K562 (cell line): ENCODE results near the gene AP2A2. TPM values are rescaled to one million over a fixed set of nuclear protein-coding genes. Genes with fewer than 3 reads are reported as not detected.

Experiments used
- ATAC-seq: fragments of 200-7000 bp; cut with Tn5 transposase; 3 replicates; pipeline ENCODE4 v1.9.1; 2020; ENCODE audit warnings: moderate library complexity
- BruUV-seq: library from RNA; stranded (reverse); fragments of 400-500 nt; replicated peaks from 2 replicates; lab custom pipeline; 2021; lab: Mats Ljungman, UMichigan
- CTCF ChIA-PET: fragments of 300-600 bp; formaldehyde crosslinking; extraction: SDS; loops from one replicate; lab custom pipeline; 2021; ENCODE audit warnings: low intra/inter-chr PET ratio; lab: Yijun Ruan, JAX
- POLR2A ChIA-PET: fragments of 300-600, 350-650 bp; sonication (Branson Sonifier 250); formaldehyde crosslinking; extraction: SDS; loops from one replicate; lab custom pipeline; 2021; ENCODE audit warnings: antibody characterized with exemption, inconsistent platforms; lab: Yijun Ruan, JAX
- DNase-seq, 4 experiments: peaks; one replicate each; pipeline versions ENCODE4 v3.0.0 to v3.0.0-alpha.2; 2011 to 2018; ENCODE audit warnings: low spot score in 3 of 4, mixed read lengths in 3 of 4; ENCODE audit errors: extremely low read depth in 1 of 4
- FAIRE-seq: peaks from 2 replicates; lab custom pipeline; 2011; peaks lifted over from hg19 to GRCh38; lab: Jason Lieb, UNC
- H2AFZ ChIP-seq: 2 replicates; pipeline ENCODE4 v1.6.0; 2011; ENCODE audit warnings: low read depth, low read length, control low read depth, inconsistent platforms
- H3K27ac ChIP-seq: fragments of 200-600 bp; 3 replicates; pipeline ENCODE4 v1.8.0; 2011; ENCODE audit warnings: low read depth, mild to moderate bottlenecking, control low read depth, inconsistent platforms, low read length, moderate library complexity, mixed read lengths; ENCODE audit errors: extremely low read depth
- H3K27me3 ChIP-seq, 2 experiments: fragments of 300-600 bp in 1 of 2; 2 replicates in 1 of 2; 3 replicates in 1 of 2; pipeline versions ENCODE4 v1.6.0 to v1.8.0; 2011; ENCODE audit warnings: inconsistent platforms in 2 of 2, low read length in 2 of 2, mild to moderate bottlenecking in 1 of 2, mixed read lengths in 1 of 2, moderate library complexity in 1 of 2; ENCODE audit not compliant: control insufficient read depth in 2 of 2, insufficient read depth in 2 of 2
- H3K36me3 ChIP-seq: fragments of 300-600 bp; 3 replicates; pipeline ENCODE4 v1.8.0; 2011; ENCODE audit warnings: mild to moderate bottlenecking, low read length, inconsistent platforms; ENCODE audit not compliant: control insufficient read depth, insufficient read depth
- H3K4me1 ChIP-seq, 2 experiments: fragments of 200-600 bp in 1 of 2; replicated peaks in 1 of 2; 2 replicates in 1 of 2; 3 replicates in 1 of 2; pipeline versions ENCODE4 v1.5.1 to v1.8.0; 2011; ENCODE audit warnings: inconsistent platforms in 2 of 2, low read length in 2 of 2, mild to moderate bottlenecking in 1 of 2, mixed read lengths in 1 of 2, moderate library complexity in 1 of 2; ENCODE audit not compliant: control insufficient read depth in 2 of 2, insufficient read depth in 2 of 2
- H3K4me2 ChIP-seq: 2 replicates; pipeline ENCODE4 v1.6.1; 2011; ENCODE audit warnings: low read length, control low read depth, inconsistent platforms, mixed read lengths; ENCODE audit not compliant: insufficient read depth
- H3K4me3 ChIP-seq: fragments of 200-600 bp; sonication (generic), shearing (Covaris generic); 2 replicates; pipeline ENCODE4 v1.5.1; 2016; ENCODE audit warnings: control low read depth, inconsistent platforms
- H3K79me2 ChIP-seq: fragments of 200-600 bp; 3 replicates; pipeline ENCODE4 v1.8.0; 2011; ENCODE audit warnings: low read length, inconsistent platforms; ENCODE audit not compliant: control insufficient read depth, insufficient read depth
- H3K9ac ChIP-seq, 2 experiments: 2 replicates each; pipeline versions ENCODE4 v1.6.0 to v1.6.1; 2011; ENCODE audit warnings: low read depth in 2 of 2, low read length in 2 of 2, control low read depth in 1 of 2, inconsistent platforms in 1 of 2, mild to moderate bottlenecking in 1 of 2, mixed read lengths in 1 of 2; ENCODE audit not compliant: insufficient read depth in 1 of 2
- H3K9me1 ChIP-seq: one replicate; pipeline ENCODE4 v1.6.0; 2011; ENCODE audit warnings: inconsistent platforms, mild to moderate bottlenecking, low read length, moderate library complexity; ENCODE audit not compliant: control insufficient read depth, insufficient read depth
- H3K9me3 ChIP-seq: replicated peaks from 2 replicates; pipeline ENCODE4 v1.5.1; 2011; ENCODE audit warnings: low read depth, low read length, inconsistent platforms; ENCODE audit not compliant: control insufficient read depth, insufficient read depth
- H4K20me1 ChIP-seq: replicated peaks from 2 replicates; pipeline ENCODE4 v1.6.1; 2011; ENCODE audit warnings: low read length, inconsistent platforms, mixed read lengths; ENCODE audit not compliant: control insufficient read depth, insufficient read depth
- ARNT ChIP-seq, 2 experiments: fragments of 450-650 bp; IDR thresholded peaks; 2 replicates each; pipeline ENCODE4 v1.6.1; 2016; ENCODE audit warnings: mild to moderate bottlenecking in 1 of 2
- CAMTA2 ChIP-seq: fragments of 250-450 bp; sonication (Bioruptor Pico); conservative IDR thresholded peaks from 2 replicates; pipeline ENCODE4 v1.5.1; 2022
- DDX20 ChIP-seq: fragments of 450-650 bp; IDR thresholded peaks from 2 replicates; pipeline ENCODE4 v1.6.1; 2016; ENCODE audit warnings: missing genetic modification characterization, low read depth, mild to moderate bottlenecking, missing compliant biosample characterization, moderate library complexity
- FUS ChIP-seq: fragments of 200-400 bp; formaldehyde crosslinking; optimal IDR thresholded peaks from 2 replicates; pipeline ENCODE3; 2017; ENCODE audit warnings: low read depth, low read length
- MECOM ChIP-seq: fragments of 250-450 bp; sonication (Bioruptor Pico); IDR thresholded peaks from 2 replicates; pipeline ENCODE4 v1.8.0; 2022; ENCODE audit warnings: inconsistent platforms
- MYNN ChIP-seq, 2 experiments: sonication (generic); formaldehyde crosslinking in 1 of 2; IDR thresholded peaks; 2 replicates each; pipeline versions ENCODE4 v1.5.0 to v1.6.1; 2016 to 2020; ENCODE audit warnings: antibody characterized with exemption in 1 of 2, missing genetic modification reagents in 1 of 2
- TAF15 ChIP-seq: fragments of 200-400 bp; formaldehyde crosslinking; IDR thresholded peaks from 2 replicates; pipeline ENCODE4 v1.6.1; 2017; ENCODE audit warnings: mild to moderate bottlenecking, low read depth, low read length, moderate library complexity
- ZZZ3 ChIP-seq: fragments of 450-650 bp; IDR thresholded peaks from 2 replicates; pipeline ENCODE4 v1.6.1; 2016; ENCODE audit warnings: antibody characterized with exemption, mild to moderate bottlenecking, moderate library complexity
- WGBS: fragments of 100-300 bp; shearing (Covaris generic); methylation state at CpG from one replicate; pipeline ENCODE4 v1.1.6; 2016; ENCODE audit warnings: low coverage, mixed read lengths; ENCODE audit not compliant: insufficient coverage; ENCODE audit errors: missing lambda C conversion rate; 5-methylcytosine and 5-hydroxymethylcytosine counted together
- in situ Hi-C: fragments of 300-500 bp; cut with MboI; formaldehyde crosslinking; loops from 4 replicates; pipeline ENCODE4 v1.15.0; 2018; ENCODE audit warnings: inconsistent platforms, mixed read lengths
- intact Hi-C: fragments of 100-400 bp; cut with micrococcal nuclease; formaldehyde crosslinking; loops from 2 replicates; pipeline ENCODE4 v1.14.2; 2022
- polyA plus RNA-seq, 8 experiments: library from polyadenylated mRNA; depleted of rRNA in 4 of 8; stranded (reverse) in 5 of 8; unstranded in 3 of 8; fragments of >200 nt; fragmentation: Nextera tagmentation in 2 of 8; fragmentation: Illumina TruSeq in 1 of 8; extraction: Ambion mirVana in 2 of 8; extraction: Trizol in 1 of 8; gene quantifications; 2 replicates each; pipeline versions ENCODE4 v1.2.1 to v1.2.3, GENCODE V29; 2011 to 2014; ENCODE audit warnings: inconsistent platforms in 1 of 8, missing spikeins in 1 of 8
- total RNA-seq, 7 experiments: library from RNA; depleted of rRNA in 6 of 7; stranded (reverse); fragments of >200 nt in 6 of 7; fragmentation: Illumina TruSeq in 2 of 7; extraction: Trizol in 2 of 7; gene quantifications; 2 replicates each; pipeline versions ENCODE4 v1.2.1 to v1.2.3, GENCODE V29; 2011 to 2021; ENCODE audit warnings: low replicate concordance in 1 of 7
- TF ChIP-seq, protein P1 (sequence below), 2 experiments: fragments of 200-800 bp in 1 of 2; sonication (Bioruptor generic) in 1 of 2; sonication (generic) in 1 of 2; formaldehyde crosslinking in 1 of 2; IDR thresholded peaks in 1 of 2; conservative IDR thresholded peaks in 1 of 2; 2 replicates each; pipeline versions ENCODE4 v1.5.0 to v1.6.1; 2016 to 2020; ENCODE audit warnings: missing compliant biosample characterization in 1 of 2, missing genetic modification characterization in 1 of 2, missing genetic modification reagents in 1 of 2
- TF ChIP-seq, protein P2 (sequence below): sonication (generic); formaldehyde crosslinking; IDR thresholded peaks from 2 replicates; pipeline ENCODE4 v1.8.0; 2022; ENCODE audit warnings: mild to moderate bottlenecking, missing genetic modification reagents, borderline replicate concordance
- TF ChIP-seq, protein P3 (sequence below), 2 experiments: fragments of 450-650 bp in 1 of 2; sonication (generic) in 1 of 2; formaldehyde crosslinking in 1 of 2; IDR thresholded peaks in 1 of 2; conservative IDR thresholded peaks in 1 of 2; 2 replicates each; pipeline versions ENCODE4 v1.6.1 to v1.8.1; 2016 to 2023; ENCODE audit warnings: mild to moderate bottlenecking in 2 of 2, moderate library complexity in 2 of 2, inconsistent platforms in 1 of 2, missing genetic modification reagents in 1 of 2
- TF ChIP-seq, protein P4 (sequence below): fragments of 250-450 bp; sonication (Bioruptor Pico); IDR thresholded peaks from 2 replicates; pipeline ENCODE4 v1.5.0; 2021; ENCODE audit warnings: mild to moderate bottlenecking, borderline replicate concordance
- TF ChIP-seq, protein P5 (sequence below): fragments of 250-450 bp; sonication (Bioruptor Pico); IDR thresholded peaks from 2 replicates; pipeline ENCODE4 v1.8.0; 2021; ENCODE audit warnings: moderate library complexity, mild to moderate bottlenecking, inconsistent platforms

AP2A2 gene
- total and polyA plus RNA-seq, 9 of the 15 experiments (the other 6 are each of a cell fraction or from before 2014, with no cell fraction given): 0.69 to 41.7 (median 15.2) TPM

DNA sequence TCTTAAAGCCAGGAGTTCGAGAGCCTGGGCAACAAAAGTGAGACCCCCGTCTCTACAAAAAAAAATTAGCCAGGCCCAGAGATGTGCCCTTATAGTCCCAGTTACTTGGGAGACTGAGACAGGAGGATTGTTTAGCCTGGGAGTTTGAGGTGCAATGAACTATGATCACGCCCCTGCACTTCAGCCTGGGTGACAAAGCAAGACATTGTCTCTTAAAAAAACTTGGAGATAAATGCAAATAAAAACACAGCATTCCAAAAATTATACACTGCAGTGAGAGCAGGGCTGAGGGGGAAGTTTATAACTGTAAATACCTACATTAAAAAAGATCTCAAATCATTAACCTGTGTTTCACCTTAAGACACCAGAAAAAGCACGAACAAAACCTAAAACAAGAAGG is 22.1 kb downstream of the AP2A2 start:
- intact Hi-C loops: no loop called here
- WGBS: 96% methylated on average over 4 of the region's 4 CpGs
- ATAC-seq (no peak), FAIRE-seq (no peak), DNase-seq (no peak)
- Histone ChIP-seq H3K27me3 (no peaks in the 10 kb centered on the region), H3K27ac (no peak overlapping the region), H3K79me2 (peaks cover 14% of the 10 kb centered on the region), H4K20me1 (no peaks in the 10 kb centered on the region), H3K36me3 (peaks cover 21% of the 10 kb centered on the region; the same call in 2 of the 3 replicates), H3K4me2 (no peak overlapping the region), H3K4me1 (peaks cover 5 to 7% of the 10 kb centered on the region in 2 experiments; a peak in 3 of 5 replicates), H3K4me3 (no peak overlapping the region), H2AFZ (no peak overlapping the region), H3K9me3 (peaks cover 8% of the 10 kb centered on the region), H3K9me1 (no peaks in the 10 kb centered on the region), H3K9ac (no peak overlapping the region)
- ChIA-PET CTCF (no interaction called here), POLR2A (no interaction called here)
- BruUV-seq: no TSS peak
- in situ Hi-C loops: no loop called here
- TF ChIP-seq, protein P1, sequence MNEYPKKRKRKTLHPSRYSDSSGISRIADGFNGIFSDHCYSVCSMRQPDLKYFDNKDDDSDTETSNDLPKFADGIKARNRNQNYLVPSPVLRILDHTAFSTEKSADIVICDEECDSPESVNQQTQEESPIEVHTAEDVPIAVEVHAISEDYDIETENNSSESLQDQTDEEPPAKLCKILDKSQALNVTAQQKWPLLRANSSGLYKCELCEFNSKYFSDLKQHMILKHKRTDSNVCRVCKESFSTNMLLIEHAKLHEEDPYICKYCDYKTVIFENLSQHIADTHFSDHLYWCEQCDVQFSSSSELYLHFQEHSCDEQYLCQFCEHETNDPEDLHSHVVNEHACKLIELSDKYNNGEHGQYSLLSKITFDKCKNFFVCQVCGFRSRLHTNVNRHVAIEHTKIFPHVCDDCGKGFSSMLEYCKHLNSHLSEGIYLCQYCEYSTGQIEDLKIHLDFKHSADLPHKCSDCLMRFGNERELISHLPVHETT (CRISPR knock-in tag; conservative IDR thresholded peaks at IDR 0.05 in 1 of 2, IDR thresholded peaks at IDR 0.05 in 1 of 2): no peak
- TF ChIP-seq ZZZ3 (no peak), DDX20 (tag) (no peak), ARNT (IDR thresholded peaks at IDR 0.05) (no peak), FUS (no peak), TAF15 (no peak), MECOM (CRISPR knock-in tag) (no peak), MYNN (IDR thresholded peaks at IDR 0.05) (no peak), MYNN (CRISPR knock-in tag; IDR thresholded peaks at IDR 0.05) (no peak), CAMTA2 (no peak)
- TF ChIP-seq, protein P2, sequence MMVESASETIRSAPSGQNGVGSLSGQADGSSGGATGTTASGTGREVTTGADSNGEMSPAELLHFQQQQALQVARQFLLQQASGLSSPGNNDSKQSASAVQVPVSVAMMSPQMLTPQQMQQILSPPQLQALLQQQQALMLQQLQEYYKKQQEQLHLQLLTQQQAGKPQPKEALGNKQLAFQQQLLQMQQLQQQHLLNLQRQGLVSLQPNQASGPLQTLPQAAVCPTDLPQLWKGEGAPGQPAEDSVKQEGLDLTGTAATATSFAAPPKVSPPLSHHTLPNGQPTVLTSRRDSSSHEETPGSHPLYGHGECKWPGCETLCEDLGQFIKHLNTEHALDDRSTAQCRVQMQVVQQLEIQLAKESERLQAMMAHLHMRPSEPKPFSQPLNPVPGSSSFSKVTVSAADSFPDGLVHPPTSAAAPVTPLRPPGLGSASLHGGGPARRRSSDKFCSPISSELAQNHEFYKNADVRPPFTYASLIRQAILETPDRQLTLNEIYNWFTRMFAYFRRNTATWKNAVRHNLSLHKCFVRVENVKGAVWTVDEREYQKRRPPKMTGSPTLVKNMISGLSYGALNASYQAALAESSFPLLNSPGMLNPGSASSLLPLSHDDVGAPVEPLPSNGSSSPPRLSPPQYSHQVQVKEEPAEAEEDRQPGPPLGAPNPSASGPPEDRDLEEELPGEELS: no peak
- TF ChIP-seq, protein P3, sequence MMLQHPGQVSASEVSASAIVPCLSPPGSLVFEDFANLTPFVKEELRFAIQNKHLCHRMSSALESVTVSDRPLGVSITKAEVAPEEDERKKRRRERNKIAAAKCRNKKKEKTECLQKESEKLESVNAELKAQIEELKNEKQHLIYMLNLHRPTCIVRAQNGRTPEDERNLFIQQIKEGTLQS (IDR thresholded peaks at IDR 0.05): no peak
- TF ChIP-seq, protein P3 (CRISPR knock-in tag; conservative IDR thresholded peaks at IDR 0.05): no peak
- TF ChIP-seq, protein P4, sequence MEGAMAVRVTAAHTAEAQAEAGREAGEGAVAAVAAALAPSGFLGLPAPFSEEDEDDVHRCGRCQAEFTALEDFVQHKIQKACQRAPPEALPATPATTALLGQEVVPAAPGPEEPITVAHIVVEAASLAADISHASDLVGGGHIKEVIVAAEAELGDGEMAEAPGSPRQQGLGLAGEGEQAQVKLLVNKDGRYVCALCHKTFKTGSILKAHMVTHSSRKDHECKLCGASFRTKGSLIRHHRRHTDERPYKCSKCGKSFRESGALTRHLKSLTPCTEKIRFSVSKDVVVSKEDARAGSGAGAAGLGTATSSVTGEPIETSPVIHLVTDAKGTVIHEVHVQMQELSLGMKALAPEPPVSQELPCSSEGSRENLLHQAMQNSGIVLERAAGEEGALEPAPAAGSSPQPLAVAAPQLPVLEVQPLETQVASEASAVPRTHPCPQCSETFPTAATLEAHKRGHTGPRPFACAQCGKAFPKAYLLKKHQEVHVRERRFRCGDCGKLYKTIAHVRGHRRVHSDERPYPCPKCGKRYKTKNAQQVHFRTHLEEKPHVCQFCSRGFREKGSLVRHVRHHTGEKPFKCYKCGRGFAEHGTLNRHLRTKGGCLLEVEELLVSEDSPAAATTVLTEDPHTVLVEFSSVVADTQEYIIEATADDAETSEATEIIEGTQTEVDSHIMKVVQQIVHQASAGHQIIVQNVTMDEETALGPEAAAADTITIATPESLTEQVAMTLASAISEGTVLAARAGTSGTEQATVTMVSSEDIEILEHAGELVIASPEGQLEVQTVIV (CRISPR knock-in tag): no peak
- TF ChIP-seq, protein P5, sequence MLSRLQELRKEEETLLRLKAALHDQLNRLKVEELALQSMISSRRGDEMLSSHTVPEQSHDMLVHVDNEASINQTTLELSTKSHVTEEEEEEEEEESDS (CRISPR knock-in tag): no peak
